Measurements from ENCODE around the gene SLC5A12. TPM values are rescaled to one million over a fixed set of nuclear protein-coding genes. Genes with fewer than 3 reads are reported as not detected.

SLC5A12 gene
- total RNA-seq, 2 experiments from 2014 or later = not detected

DNA sequence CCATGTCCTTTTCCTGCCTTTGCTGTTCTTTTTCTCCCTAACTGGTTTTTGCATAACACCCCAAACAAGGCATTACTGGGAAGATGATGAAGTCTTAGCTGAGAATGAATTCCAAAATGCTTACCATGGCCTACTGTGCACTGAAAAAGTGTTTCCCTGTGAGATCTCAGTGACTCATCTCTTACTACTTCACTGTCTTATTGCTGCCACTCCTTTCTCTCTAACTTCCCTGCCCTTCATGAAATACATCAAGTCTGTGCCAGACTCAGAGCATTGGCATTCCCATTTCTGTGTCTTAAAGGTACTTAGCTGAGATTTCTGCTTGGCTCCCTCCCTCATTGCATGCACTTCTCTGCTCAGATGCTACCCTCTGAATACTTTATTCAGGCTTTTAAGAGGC, 100.7 kb downstream of the SLC5A12 start:
- Mint-ChIP-seq H3K4me3 (no peak overlapping the region), H3K27ac (no peak overlapping the region), H3K4me1 (ENCODE audit: low read depth) (no peaks in the 10 kb centered on the region), H3K36me3 (ENCODE audit: low read depth) (no peaks in the 10 kb centered on the region), H3K27me3 (ENCODE audit: low read depth) (no peaks in the 10 kb centered on the region), H3K9me3 (peaks cover 2% of the 10 kb centered on the region)
- DNase-seq = no peak
- CTCF ChIA-PET = no interaction called here
- intact Hi-C loops (cut with micrococcal nuclease) = no loop called here

DNA sequence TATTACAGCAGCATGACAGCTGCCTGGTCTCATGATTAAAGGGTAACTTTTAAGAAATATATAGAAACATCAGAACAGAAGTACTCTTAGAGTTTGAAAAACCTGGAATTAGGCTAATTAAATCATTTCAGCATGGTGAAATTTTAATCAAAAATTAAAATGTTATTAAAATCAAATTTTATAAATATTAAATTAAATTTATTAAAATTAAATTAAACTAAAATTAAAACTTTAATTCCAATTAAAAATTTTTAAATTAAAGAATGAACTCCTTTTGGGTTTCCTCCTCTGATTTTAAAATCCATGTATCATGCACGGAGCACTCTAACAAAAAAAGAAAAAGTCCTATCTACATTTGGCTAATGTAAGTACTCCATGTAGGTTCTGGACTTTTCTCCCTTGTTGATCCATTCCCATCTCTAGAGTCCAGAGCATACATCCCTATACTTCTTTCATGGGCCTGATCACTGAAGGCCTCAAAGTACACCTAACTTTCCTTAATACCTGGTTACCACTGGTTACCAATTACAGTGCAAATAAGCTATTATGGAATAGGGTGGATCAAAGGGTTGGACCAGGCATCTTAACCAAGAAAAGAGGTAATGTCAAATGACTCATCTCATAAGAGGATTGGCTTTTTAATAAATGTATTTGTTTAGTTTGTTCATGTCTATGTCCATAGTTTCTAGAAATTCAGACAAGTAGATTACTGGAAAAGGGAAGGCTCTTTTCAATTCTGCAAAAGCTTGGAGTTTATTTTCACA, 101.4 kb downstream of the SLC5A12 start:
- H3K4me3 Mint-ChIP-seq = no peak overlapping the region
- H3K4me1 Mint-ChIP-seq (ENCODE audit: low read depth) = no peaks in the 10 kb centered on the region
- CTCF ChIA-PET = no interaction called here
- intact Hi-C loops (cut with micrococcal nuclease) = no loop called here
- peaks cover 2% of the 10 kb centered on the region for H3K9me3 Mint-ChIP-seq
- H3K27me3 Mint-ChIP-seq (ENCODE audit: low read depth) = no peaks in the 10 kb centered on the region
- no peaks in the 10 kb centered on the region for H3K36me3 Mint-ChIP-seq (ENCODE audit: low read depth)
- DNase-seq = no peak
- H3K27ac Mint-ChIP-seq = no peak overlapping the region

DNA sequence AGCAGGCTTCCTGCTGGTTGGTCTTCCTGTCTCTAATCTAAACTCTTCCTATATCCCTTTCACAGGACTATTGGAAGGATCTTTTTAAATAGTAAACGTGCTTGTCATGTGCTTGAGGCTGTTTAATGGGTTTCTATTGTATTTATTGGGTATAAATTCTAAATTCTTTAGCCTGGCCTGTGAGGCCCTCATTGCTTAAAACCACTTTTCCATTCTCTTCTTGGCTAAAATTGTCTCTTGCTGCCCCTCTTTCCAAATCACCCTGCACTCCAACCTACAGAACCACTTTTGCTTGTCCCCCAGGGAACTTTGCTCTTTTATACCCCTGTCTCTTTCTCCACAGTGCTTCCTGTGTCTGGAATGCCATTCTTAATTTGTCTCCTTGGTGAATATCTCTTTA, 103.4 kb downstream of the SLC5A12 start:
- Mint-ChIP-seq H3K4me1 (ENCODE audit: low read depth) (no peaks in the 10 kb centered on the region), H3K4me3 (no peak overlapping the region), H3K27ac (no peak overlapping the region), H3K27me3 (ENCODE audit: low read depth) (no peaks in the 10 kb centered on the region), H3K36me3 (ENCODE audit: low read depth) (no peaks in the 10 kb centered on the region), H3K9me3 (peaks cover 10% of the 10 kb centered on the region)
- DNase-seq = no peak
- CTCF ChIA-PET = no interaction called here
- intact Hi-C loops (cut with micrococcal nuclease) = no loop called here

Other genes with a start within 250 kb of the SLC5A12 start
- not detected for gene MUC15, start 149.8 kb downstream of the SLC5A12 start, total RNA-seq

Data from activated naive CD4-positive, alpha-beta T cell treated with anti-CD3 and anti-CD28 coated beads for 36 hours (primary cell).